ENCODE results near the gene PPT2. TPM values are rescaled to one million over a fixed set of nuclear protein-coding genes. Genes with fewer than 3 reads are reported as not detected.
A peak's percentile ranks its signal among the peaks of the same experiment; 100 is the strongest.

The PPT2 gene
- polyA plus RNA-seq, 1 experiment: 31.9 TPM

- TF ChIP-seq CTCF (IDR thresholded peaks at IDR 0.05; ENCODE audit: insufficient read depth, low read depth, low read length): no peak
- ChIA-PET CTCF (interaction anchor here (0.6 to 1.8 kb wide), 2 partner anchors 41 to 71 kb away, joined by 3 to 8 read pairs; no protein-coding TSS in a partner anchor), POLR2A (interaction anchor here (1.1 kb wide), 1 partner anchor 12 kb away, joined by 7 read pairs; no protein-coding TSS in a partner anchor)
- Histone ChIP-seq H3K27me3 (ENCODE audit: control insufficient read depth, insufficient read depth, low read length) (no peaks in the 10 kb centered on the region), H3K4me3 (ENCODE audit: low read depth, low read length) (peak overlapping the region; percentile 74), H3K36me3 (ENCODE audit: control insufficient read depth, insufficient read depth, low read length) (peaks cover 3% of the 10 kb centered on the region; the same call in 1 of the 2 replicates)
- DNase-seq (ENCODE audit: low read depth): no peak
Measured at GRCh38 chr6:32189069-32189741, 35.3 kb downstream of the PPT2 start.

GRCh38 chr6:32189742-32190053 is 35.8 kb downstream of the PPT2 start:
- Histone ChIP-seq H3K4me3 (ENCODE audit: low read depth, low read length) (peak overlapping the region; percentile 74), H3K36me3 (ENCODE audit: control insufficient read depth, insufficient read depth, low read length) (peaks cover 3% of the 10 kb centered on the region; the same call in 1 of the 2 replicates), H3K27me3 (ENCODE audit: control insufficient read depth, insufficient read depth, low read length) (no peaks in the 10 kb centered on the region)
- ChIA-PET POLR2A (interaction anchor here (0.8 kb wide), 1 partner anchor 12 kb away, joined by 6 read pairs; no protein-coding TSS in a partner anchor), CTCF (interaction anchor here (1.8 to 2.1 kb wide), 2 partner anchors 13 to 71 kb away, joined by 7 to 8 read pairs; no protein-coding TSS in a partner anchor)
- DNase-seq (ENCODE audit: low read depth): no peak
- TF ChIP-seq CTCF (IDR thresholded peaks at IDR 0.05; ENCODE audit: insufficient read depth, low read depth, low read length): no peak

- POLR2A ChIA-PET: interaction anchor here (0.6 to 1.4 kb wide), 5 partner anchors 13 to 781 kb away, joined by 4 to 6 read pairs (median 4); partner anchors contain the start of gene NEU1
- peak within 1 kb of the TSS; percentile 74 for H3K4me3 ChIP-seq (ENCODE audit: low read depth, low read length)
- TF ChIP-seq CTCF (IDR thresholded peaks at IDR 0.05; ENCODE audit: insufficient read depth, low read depth, low read length): no peak
- peaks cover 3% of the 10 kb centered on the region; the same call in 1 of the 2 replicates for H3K36me3 ChIP-seq (ENCODE audit: control insufficient read depth, insufficient read depth, low read length)
- H3K27me3 ChIP-seq (ENCODE audit: control insufficient read depth, insufficient read depth, low read length): no peaks in the 10 kb centered on the region
- peak; percentile 38 for DNase-seq (ENCODE audit: low read depth)
- CTCF ChIA-PET: interaction anchor here (0.6 to 2.1 kb wide), 3 partner anchors 13 to 561 kb away, joined by 3 to 8 read pairs (median 7); no protein-coding TSS in a partner anchor
Measured at GRCh38 chr6:32190054-32190851, 36.3 kb downstream of the PPT2 start, which contains the start of gene PBX2. PBX2 (minus strand) TSS chr6:32190202; CDS start chr6:32189915, 287 bp downstream.

- Histone ChIP-seq H3K4me3 (ENCODE audit: low read depth, low read length) (peak overlapping the region; percentile 74), H3K27me3 (ENCODE audit: control insufficient read depth, insufficient read depth, low read length) (no peaks in the 10 kb centered on the region), H3K36me3 (ENCODE audit: control insufficient read depth, insufficient read depth, low read length) (peaks cover 3% of the 10 kb centered on the region; the same call in 1 of the 2 replicates)
- POLR2A ChIA-PET: interaction anchor here (0.6 to 1.4 kb wide), 2 partner anchors 329 to 781 kb away, joined by 4 read pairs; partner anchors contain the start of gene NEU1
- no peak for DNase-seq (ENCODE audit: low read depth)
- CTCF ChIA-PET: interaction anchor here (0.6 to 2.1 kb wide), 2 partner anchors 14 to 562 kb away, joined by 3 to 7 read pairs; no protein-coding TSS in a partner anchor
- TF ChIP-seq CTCF (IDR thresholded peaks at IDR 0.05; ENCODE audit: insufficient read depth, low read depth, low read length): no peak
Measured at GRCh38 chr6:32190911-32191677, 37.2 kb downstream of the PPT2 start.
